HEK293 (cell line): ENCODE data around the gene SUGP1.

Experiments
- CTCF ChIA-PET: fragments of 350-600 bp; formaldehyde crosslinking; extraction: SDS; loops from one replicate; lab custom pipeline; 2021; ENCODE audit warnings: antibody characterized with exemption; lab: Yijun Ruan, JAX
- POLR2A ChIA-PET: fragments of 300-600 bp; formaldehyde crosslinking; extraction: SDS; loops from one replicate; lab custom pipeline; 2020; ENCODE audit warnings: antibody characterized with exemption, inconsistent platforms; lab: Yijun Ruan, JAX
- H3K27ac ChIP-seq: fragments of 200-500 bp; sonication (Bioruptor generic); 2 replicates; pipeline ENCODE4 v1.5.1; 2014; ENCODE audit warnings: low read depth, low read length, control low read depth, inconsistent platforms; ENCODE audit errors: extremely low read depth
- H3K36me3 ChIP-seq, 2 experiments: fragments of 200-500 bp in 1 of 2; sonication (Bioruptor generic) in 1 of 2; 1 replicate in 1 of 2; 2 replicates in 1 of 2; pipeline ENCODE4 v1.5.1; 2014 to 2017; ENCODE audit warnings: inconsistent platforms in 2 of 2, low read length in 2 of 2; ENCODE audit not compliant: control insufficient read depth in 2 of 2, insufficient read depth in 1 of 2
- H3K4me1 ChIP-seq: fragments of 200-500 bp; sonication (Bioruptor generic); 2 replicates; pipeline ENCODE4 v1.5.1; 2014; ENCODE audit warnings: mild to moderate bottlenecking, low read length, inconsistent platforms; ENCODE audit not compliant: control insufficient read depth, insufficient read depth
- H3K4me3 ChIP-seq: 2 replicates; pipeline ENCODE4 v1.5.1; 2011; ENCODE audit warnings: low read depth, mild to moderate bottlenecking, control low read depth, low read length, moderate library complexity
- H3K9me3 ChIP-seq: fragments of 200-500 bp; sonication (Bioruptor generic); 2 replicates; pipeline ENCODE4 v1.5.1; 2014; ENCODE audit warnings: low read depth, low read length, inconsistent platforms; ENCODE audit not compliant: control insufficient read depth, insufficient read depth
- IKZF3 ChIP-seq: fragments of 450-650 bp; IDR thresholded peaks from 2 replicates; pipeline ENCODE4 v1.5.0; 2018; ENCODE audit warnings: missing biosample characterization, mild to moderate bottlenecking, missing genetic modification characterization, moderate library complexity
- KLF17 ChIP-seq: fragments of 450-650 bp; formaldehyde crosslinking; IDR thresholded peaks from 2 replicates; pipeline ENCODE4 v1.5.1; 2016; ENCODE audit warnings: missing biosample characterization, missing genetic modification characterization
- MYNN ChIP-seq: fragments of 450-650 bp; formaldehyde crosslinking; IDR thresholded peaks from 2 replicates; pipeline ENCODE4 v1.5.1; 2016; ENCODE audit warnings: missing biosample characterization, missing genetic modification characterization, borderline replicate concordance
- ZNF148 ChIP-seq: fragments of 450-650 bp; formaldehyde crosslinking; IDR thresholded peaks from 2 replicates; pipeline ENCODE4 v1.5.0; 2017; ENCODE audit warnings: missing biosample characterization, missing genetic modification characterization, borderline replicate concordance
- ZNF155 ChIP-seq: fragments of 450-650 bp; formaldehyde crosslinking; IDR thresholded peaks from 2 replicates; pipeline ENCODE4 v1.5.1; 2016; ENCODE audit warnings: missing biosample characterization, missing genetic modification characterization
- ZNF426 ChIP-seq: fragments of 450-650 bp; formaldehyde crosslinking; IDR thresholded peaks from 2 replicates; pipeline ENCODE4 v1.5.1; 2017; ENCODE audit warnings: missing biosample characterization, missing genetic modification characterization, mild to moderate bottlenecking, inconsistent platforms, moderate library complexity
- ZNF48 ChIP-seq: fragments of 450-650 bp; formaldehyde crosslinking; IDR thresholded peaks from 2 replicates; pipeline ENCODE4 v1.5.1; 2016; ENCODE audit warnings: missing biosample characterization, missing genetic modification characterization
- ZNF560 ChIP-seq: fragments of 450-650 bp; formaldehyde crosslinking; IDR thresholded peaks from 2 replicates; pipeline ENCODE4 v1.5.1; 2017; ENCODE audit warnings: missing biosample characterization, missing genetic modification characterization, borderline replicate concordance
- ZNF580 ChIP-seq: fragments of 450-650 bp; formaldehyde crosslinking; IDR thresholded peaks from 2 replicates; pipeline ENCODE4 v1.5.1; 2016; ENCODE audit warnings: missing biosample characterization, missing genetic modification characterization
- ZNF585B ChIP-seq: fragments of 450-650 bp; formaldehyde crosslinking; IDR thresholded peaks from 2 replicates; pipeline ENCODE4 v1.5.1; 2016; ENCODE audit warnings: missing biosample characterization, missing genetic modification characterization

SUGP1 gene

DNA sequence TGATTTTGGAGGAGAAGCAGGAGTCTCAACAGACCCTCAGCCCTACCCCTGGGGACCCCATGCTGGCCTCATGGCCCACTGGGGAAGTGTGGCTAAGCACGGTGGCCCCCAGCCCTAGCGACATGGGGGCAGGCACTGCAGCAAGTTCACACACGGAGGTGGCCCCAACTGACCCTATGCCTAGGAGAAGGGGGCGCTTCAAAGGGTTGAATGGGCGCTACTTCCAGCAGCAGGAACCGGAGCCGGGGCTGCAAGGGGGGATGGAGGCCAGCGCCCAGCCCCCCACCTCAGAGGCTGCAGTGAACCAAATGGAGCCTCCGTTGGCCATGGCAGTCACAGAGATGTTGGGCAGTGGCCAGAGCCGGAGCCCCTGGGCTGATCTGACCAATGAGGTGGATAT is 93.6 kb downstream of the SUGP1 start:
- H3K4me1 ChIP-seq = no peaks in the 10 kb centered on the region
- POLR2A ChIA-PET = no interaction called here
- no peak overlapping the region for H3K27ac ChIP-seq
- H3K9me3 ChIP-seq = no peaks in the 10 kb centered on the region
- no peak overlapping the region for H3K4me3 ChIP-seq
- no peaks in the 10 kb centered on the region for H3K36me3 ChIP-seq
- TF ChIP-seq ZNF580 (tag by site-specific recombination) (no peak), ZNF155 (no peak), ZNF585B (tag by site-specific recombination) (no peak), KLF17 (tag by site-specific recombination) (no peak), ZNF426 (tag by site-specific recombination) (no peak), ZNF48 (tag by site-specific recombination) (no peak), ZNF148 (no peak), ZNF560 (tag by site-specific recombination) (no peak), MYNN (tag by site-specific recombination) (no peak)
- CTCF ChIA-PET = interaction anchor here (0.6 kb wide), 1 partner anchor 35 kb away, joined by 3 read pairs; the partner anchor contains the start of genes BORCS8 and RFXANK

GRCh38 chr19:19226204-19226603 is 94.1 kb downstream of the SUGP1 start:
- CTCF ChIA-PET = interaction anchor here (1.1 to 2.5 kb wide), 8 partner anchors 8 to 78 kb away, joined by 3 to 16 read pairs (median 6); partner anchors contain the start of genes MEF2B and NR2C2AP
- no peaks in the 10 kb centered on the region for H3K36me3 ChIP-seq
- TF ChIP-seq MYNN (tag by site-specific recombination) = no peak
- TF ChIP-seq IKZF3 (tag by site-specific recombination) = no peak
- POLR2A ChIA-PET = no interaction called here
- no peaks in the 10 kb centered on the region for H3K4me1 ChIP-seq
- no peak overlapping the region for H3K27ac ChIP-seq
- no peak overlapping the region for H3K4me3 ChIP-seq
- no peaks in the 10 kb centered on the region for H3K9me3 ChIP-seq
